Spleen (tissue), 11 donors: ENCODE measurements around the gene SEMA6D. TPM values are rescaled to one million over a fixed set of nuclear protein-coding genes. Genes with fewer than 3 reads are reported as not detected.

ENCODE experiments used
- DNase-seq: peaks from one replicate; pipeline ENCODE4 v3.0.0-alpha.2; 2020
- H3K27ac ChIP-seq, 8 donors: fragments of 200-600 bp; sonication (generic) in 7 of 8; 1 replicate in 4 of 8; 2 replicates in 4 of 8; pipeline versions ENCODE4 v1.5.0 to v1.8.0; 2016 to 2021; ENCODE audit warnings: inconsistent platforms in 4 of 8, mild to moderate bottlenecking in 4 of 8, moderate library complexity in 1 of 8
- H3K27me3 ChIP-seq, 7 donors: fragments of 200-600 bp; sonication (generic) in 6 of 7; replicated peaks in 1 of 7; 1 replicate in 4 of 7; 2 replicates in 3 of 7; pipeline versions ENCODE4 v1.5.0 to v1.8.0; 2016 to 2021; ENCODE audit warnings: inconsistent platforms in 3 of 7, mild to moderate bottlenecking in 1 of 7
- H3K36me3 ChIP-seq, 6 donors: fragments of 200-600 bp; sonication (generic) in 5 of 6; 1 replicate in 4 of 6; 2 replicates in 2 of 6; pipeline versions ENCODE4 v1.5.0 to v1.8.0; 2016 to 2021; ENCODE audit warnings: inconsistent platforms in 2 of 6
- H3K4me1 ChIP-seq, 6 donors: fragments of 200-600 bp; sonication (generic) in 5 of 6; 1 replicate in 3 of 6; 2 replicates in 3 of 6; pipeline versions ENCODE4 v1.5.0 to v1.8.0; 2016 to 2021; ENCODE audit warnings: inconsistent platforms in 3 of 6
- H3K4me3 ChIP-seq, 8 donors: fragments of 200-600 bp; sonication (generic) in 7 of 8; 1 replicate in 4 of 8; 2 replicates in 4 of 8; pipeline versions ENCODE4 v1.5.0 to v1.8.0; 2016 to 2021; ENCODE audit warnings: inconsistent platforms in 4 of 8, mild to moderate bottlenecking in 4 of 8, moderate library complexity in 2 of 8
- H3K9me3 ChIP-seq, 8 donors: fragments of 200-600 bp; sonication (generic) in 7 of 8; 1 replicate in 4 of 8; 2 replicates in 4 of 8; pipeline versions ENCODE4 v1.5.0 to v1.8.0; 2016 to 2021; ENCODE audit warnings: inconsistent platforms in 4 of 8
- POLR2A ChIP-seq, 3 donors: fragments of 450-650 bp; IDR thresholded peaks; one replicate each; pipeline ENCODE4 v1.5.1; 2017; ENCODE audit warnings: antibody characterized with exemption in 3 of 3, mild to moderate bottlenecking in 1 of 3
- POLR2AphosphoS5 ChIP-seq, 3 donors: sonication (generic); formaldehyde crosslinking; IDR thresholded peaks; one replicate each; pipeline ENCODE4 v1.5.1; 2017; ENCODE audit warnings: antibody characterized with exemption in 3 of 3
- WGBS, 5 donors: extraction: QIAGEN DNeasy Blood & Tissue Kit in 3 of 5; methylation state at CpG; one replicate each; pipeline versions ENCODE4 v1.1.5 to v1.1.7; 2013 to 2018; 5-methylcytosine and 5-hydroxymethylcytosine counted together
- intact Hi-C: fragments of 100-400 bp; cut with DNase I; formaldehyde crosslinking; loops from one replicate; pipeline ENCODE4 v1.15.0; 2023; ENCODE audit warnings: low total_unique reads
- polyA plus RNA-seq, 3 donors: library from polyadenylated mRNA; stranded (reverse); fragments of 200-250 nt; gene quantifications; one replicate each; pipeline ENCODE4 v1.2.1, GENCODE V29; 2013
- total RNA-seq, 7 donors: library from RNA; depleted of rRNA in 3 of 7; stranded (reverse); fragments of >200 nt in 3 of 7; fragmentation: NEBNext Ultra II Directional in 4 of 7; extraction: Animal tissue kit (Norgen Biotek cat#: 25700) in 4 of 7; gene quantifications; one replicate each; pipeline versions ENCODE4 v1.1.0 to v1.2.1, GENCODE V29; 2016 to 2021
- TF ChIP-seq, protein P1 (sequence below), 11 experiments: fragments of 200-600 bp in 7 of 11; fragments of 450-650 bp in 4 of 11; sonication (generic) in 4 of 11; IDR thresholded peaks in 8 of 11; conservative IDR thresholded peaks in 3 of 11; 1 replicate in 7 of 11; 2 replicates in 4 of 11; pipeline versions ENCODE4 v1.4.0 to v1.8.0; 2016 to 2021; ENCODE audit warnings: antibody characterized with exemption in 11 of 11, inconsistent platforms in 4 of 11, mild to moderate bottlenecking in 1 of 11
- donor health status: healthy with polysubstance abuse.
- donor health status: DM: no; HTN: no; CAD: no; lungs with moderate emphysema.
- donor health status: DM: no; HTN: no; CAD: no.
- donor health status: Bipolar disorder and iron deficiency.
- donor health status: healthy.
- donor health status: DM: no; HTN: no; CAD: no.
- donor health status: DM: yes; HTN: yes; CAD: no.

SEMA6D gene
- total and polyA plus RNA-seq, 10 donors, result 0.52 to 6.5 (median 2.3) TPM

DNA sequence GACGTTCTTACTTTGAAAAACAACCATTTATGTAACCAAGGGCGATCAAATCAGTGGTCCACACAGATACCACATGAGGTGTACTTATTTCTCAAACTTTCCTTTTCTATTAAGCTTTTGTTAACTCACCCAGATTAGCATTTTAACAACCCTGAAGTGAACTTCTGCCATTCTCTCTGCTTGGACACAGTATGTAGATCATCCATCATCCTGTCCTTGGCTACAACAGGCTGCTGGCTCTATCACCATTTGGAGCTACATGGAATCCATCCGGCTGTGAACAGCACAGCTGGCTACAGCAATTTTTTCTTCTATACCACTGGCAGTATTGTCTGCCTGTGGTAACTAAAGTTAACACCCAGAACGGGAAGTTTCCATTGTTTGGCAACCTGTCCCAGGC, 4.4 kb downstream of the SEMA6D start:
- no peaks in the 10 kb centered on the region for H3K36me3 ChIP-seq
- no peak overlapping the region for H3K27ac ChIP-seq
- H3K4me1 ChIP-seq, result peaks cover 0 to 23% (median 9%) of the 10 kb centered on the region in 6 donors
- H3K27me3 ChIP-seq, result peaks cover 0 to 59% (median 15%) of the 10 kb centered on the region in 7 donors
- intact Hi-C loops, result no loop called here
- 51 to 75% (median 72%) methylated on average over 4 of the region's 4 CpGs for WGBS, 5 donors
- no peak for DNase-seq
- no peaks in the 10 kb centered on the region for H3K9me3 ChIP-seq
- no peak for TF ChIP-seq POLR2AphosphoS5 (IDR thresholded peaks at IDR 0.05)
- TF ChIP-seq, protein P1, sequence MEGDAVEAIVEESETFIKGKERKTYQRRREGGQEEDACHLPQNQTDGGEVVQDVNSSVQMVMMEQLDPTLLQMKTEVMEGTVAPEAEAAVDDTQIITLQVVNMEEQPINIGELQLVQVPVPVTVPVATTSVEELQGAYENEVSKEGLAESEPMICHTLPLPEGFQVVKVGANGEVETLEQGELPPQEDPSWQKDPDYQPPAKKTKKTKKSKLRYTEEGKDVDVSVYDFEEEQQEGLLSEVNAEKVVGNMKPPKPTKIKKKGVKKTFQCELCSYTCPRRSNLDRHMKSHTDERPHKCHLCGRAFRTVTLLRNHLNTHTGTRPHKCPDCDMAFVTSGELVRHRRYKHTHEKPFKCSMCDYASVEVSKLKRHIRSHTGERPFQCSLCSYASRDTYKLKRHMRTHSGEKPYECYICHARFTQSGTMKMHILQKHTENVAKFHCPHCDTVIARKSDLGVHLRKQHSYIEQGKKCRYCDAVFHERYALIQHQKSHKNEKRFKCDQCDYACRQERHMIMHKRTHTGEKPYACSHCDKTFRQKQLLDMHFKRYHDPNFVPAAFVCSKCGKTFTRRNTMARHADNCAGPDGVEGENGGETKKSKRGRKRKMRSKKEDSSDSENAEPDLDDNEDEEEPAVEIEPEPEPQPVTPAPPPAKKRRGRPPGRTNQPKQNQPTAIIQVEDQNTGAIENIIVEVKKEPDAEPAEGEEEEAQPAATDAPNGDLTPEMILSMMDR (IDR thresholded peaks at IDR 0.05 in 8 of 11, conservative IDR thresholded peaks at IDR 0.05 in 3 of 11), result no peak
- TF ChIP-seq POLR2A (IDR thresholded peaks at IDR 0.05), result no peak
- no peak overlapping the region for H3K4me3 ChIP-seq

DNA sequence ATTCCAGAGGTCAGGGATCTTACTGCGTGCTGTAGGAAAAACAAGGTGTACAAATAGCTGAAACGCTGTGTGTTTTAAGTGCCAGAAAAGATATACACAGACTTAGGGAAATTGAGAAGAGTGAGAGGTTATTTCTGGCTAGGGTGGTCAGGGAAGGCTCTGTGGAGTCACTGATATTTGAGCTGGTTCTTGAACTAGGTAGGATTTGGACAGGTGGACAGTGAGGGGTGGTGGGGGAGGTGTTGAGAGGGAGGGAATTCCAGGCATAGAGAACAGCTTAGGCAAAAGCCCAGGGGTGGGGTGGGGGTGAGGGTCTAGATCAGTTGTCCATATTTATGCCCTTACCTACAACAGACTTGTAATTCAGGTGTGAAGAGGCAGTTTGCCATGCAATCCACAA, 7.0 kb downstream of the SEMA6D start:
- Histone ChIP-seq H3K27ac (no peak overlapping the region), H3K4me1 (peaks cover 0 to 8% (median under 1%) of the 10 kb centered on the region in 6 donors), H3K36me3 (no peaks in the 10 kb centered on the region), H3K9me3 (no peaks in the 10 kb centered on the region), H3K4me3 (no peak overlapping the region), H3K27me3 (peaks cover 0 to 32% (median 0%) of the 10 kb centered on the region in 7 donors)
- no peak for DNase-seq
- intact Hi-C loops, result no loop called here
- no peak for TF ChIP-seq POLR2AphosphoS5 (IDR thresholded peaks at IDR 0.05)
- no peak for TF ChIP-seq POLR2A (IDR thresholded peaks at IDR 0.05)
- TF ChIP-seq, protein P1 (IDR thresholded peaks at IDR 0.05 in 8 of 11, conservative IDR thresholded peaks at IDR 0.05 in 3 of 11), result no peak
- WGBS, 5 donors, result 89 to 97% (median 95%) methylated on average over 2 of the region's 2 CpGs

DNA sequence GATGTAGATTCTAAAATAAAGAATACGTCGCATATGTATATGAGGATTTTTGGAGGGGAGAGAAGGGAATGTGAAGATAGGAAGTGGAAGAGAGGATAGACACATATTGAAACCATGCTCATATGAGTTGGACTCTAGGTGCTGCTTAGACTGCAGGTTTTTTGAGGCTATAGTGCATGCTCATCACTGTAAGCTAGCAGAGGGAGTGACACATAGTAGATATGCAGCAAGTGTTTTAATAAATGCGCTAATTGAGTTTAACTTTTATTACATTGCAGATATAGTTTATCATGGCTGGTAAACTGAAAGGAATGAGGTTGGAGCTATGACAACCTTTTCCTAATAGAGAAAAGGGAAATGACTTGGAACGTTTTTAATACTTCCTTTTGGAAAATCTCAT, 7.7 kb downstream of the SEMA6D start:
- Histone ChIP-seq H3K27me3 (peaks cover 0 to 25% (median 0%) of the 10 kb centered on the region in 7 donors), H3K4me3 (no peak overlapping the region), H3K9me3 (no peaks in the 10 kb centered on the region), H3K27ac (no peak overlapping the region), H3K4me1 (peaks cover 0 to 8% (median 0%) of the 10 kb centered on the region in 6 donors), H3K36me3 (no peaks in the 10 kb centered on the region)
- intact Hi-C loops, result no loop called here
- TF ChIP-seq POLR2AphosphoS5 (IDR thresholded peaks at IDR 0.05), result no peak
- TF ChIP-seq, protein P1 (IDR thresholded peaks at IDR 0.05 in 8 of 11, conservative IDR thresholded peaks at IDR 0.05 in 3 of 11), result no peak
- no peak for TF ChIP-seq POLR2A (IDR thresholded peaks at IDR 0.05)
- no peak for DNase-seq
- 79 to 83% (median 81%) methylated on average over 4 of the region's 4 CpGs for WGBS, 5 donors

DNA sequence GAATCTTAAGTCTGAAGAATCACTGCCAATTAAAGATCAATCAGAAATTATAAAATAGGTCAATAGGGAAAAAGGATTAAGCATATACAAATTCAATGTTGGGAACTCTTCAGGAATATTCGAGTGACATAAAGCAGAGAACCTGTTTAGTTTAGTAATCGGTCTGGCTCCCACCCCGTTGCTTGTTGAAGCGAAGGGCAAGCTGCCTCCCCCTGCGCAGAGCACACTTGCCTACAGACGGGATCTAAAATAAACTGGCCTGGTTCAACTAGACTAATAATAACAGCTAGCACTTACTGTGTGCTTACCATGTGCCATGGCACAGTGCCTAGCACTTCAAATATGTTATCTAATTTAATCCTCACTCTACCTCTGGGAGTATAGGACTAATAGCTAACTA, 8.6 kb downstream of the SEMA6D start:
- TF ChIP-seq POLR2AphosphoS5 (IDR thresholded peaks at IDR 0.05) (no peak), POLR2A (IDR thresholded peaks at IDR 0.05) (no peak)
- TF ChIP-seq, protein P1 (IDR thresholded peaks at IDR 0.05 in 8 of 11, conservative IDR thresholded peaks at IDR 0.05 in 3 of 11), result no peak
- Histone ChIP-seq H3K36me3 (no peaks in the 10 kb centered on the region), H3K9me3 (no peaks in the 10 kb centered on the region), H3K4me1 (peaks cover 0 to 1% (median 0%) of the 10 kb centered on the region in 6 donors), H3K4me3 (no peak overlapping the region), H3K27me3 (peaks cover 0 to 17% (median 0%) of the 10 kb centered on the region in 7 donors), H3K27ac (no peak overlapping the region)
- 71 to 86% (median 72%) methylated on average over 6 of the region's 6 CpGs for WGBS, 5 donors
- no peak for DNase-seq
- intact Hi-C loops, result no loop called here
